ENCODE measurements around the gene RTEL1. TPM values are rescaled to one million over a fixed set of nuclear protein-coding genes. Genes with fewer than 3 reads are reported as not detected.

Gene RTEL1
- total and polyA plus RNA-seq, 9 of the 15 experiments (the other 6 are each of a cell fraction or from before 2014, with no cell fraction given) = 0.36 to 61.0 (median 17.9) TPM

- TF ChIP-seq ZNF280A (IDR thresholded peaks at IDR 0.05; ENCODE audit: low read depth, partially characterized antibody) = no peak
- TF ChIP-seq ARID2 (IDR thresholded peaks at IDR 0.05) = peak; percentile 26; the same call in 1 of the 2 replicates
- no peak for TF ChIP-seq ZNF696 (CRISPR knock-in tag; conservative IDR thresholded peaks at IDR 0.05)
- TF ChIP-seq NR2C2 (CRISPR knock-in tag; IDR thresholded peaks at IDR 0.05) = peak; percentile 80
- no peak for TF ChIP-seq NR2C2 (tag; IDR thresholded peaks at IDR 0.05)
- peak; percentile 40; the same call in 1 of the 2 replicates for TF ChIP-seq ARID1B (IDR thresholded peaks at IDR 0.05)
- TF ChIP-seq ESRRA (IDR thresholded peaks at IDR 0.05; ENCODE audit: borderline replicate concordance, low read depth) = peak; percentile 13; the same call in 1 of the 2 replicates
- peak; percentile 30 to 62; a peak in 2 of 4 replicates for TF ChIP-seq MNT (conservative IDR thresholded peaks at IDR 0.05)
- TF ChIP-seq SOX6 (IDR thresholded peaks at IDR 0.05) = peak; percentile 22; the same call in 1 of the 2 replicates
- TF ChIP-seq NFIC (IDR thresholded peaks at IDR 0.05) = peak; percentile 31; the same call in 1 of the 2 replicates
- TF ChIP-seq, protein P1, sequence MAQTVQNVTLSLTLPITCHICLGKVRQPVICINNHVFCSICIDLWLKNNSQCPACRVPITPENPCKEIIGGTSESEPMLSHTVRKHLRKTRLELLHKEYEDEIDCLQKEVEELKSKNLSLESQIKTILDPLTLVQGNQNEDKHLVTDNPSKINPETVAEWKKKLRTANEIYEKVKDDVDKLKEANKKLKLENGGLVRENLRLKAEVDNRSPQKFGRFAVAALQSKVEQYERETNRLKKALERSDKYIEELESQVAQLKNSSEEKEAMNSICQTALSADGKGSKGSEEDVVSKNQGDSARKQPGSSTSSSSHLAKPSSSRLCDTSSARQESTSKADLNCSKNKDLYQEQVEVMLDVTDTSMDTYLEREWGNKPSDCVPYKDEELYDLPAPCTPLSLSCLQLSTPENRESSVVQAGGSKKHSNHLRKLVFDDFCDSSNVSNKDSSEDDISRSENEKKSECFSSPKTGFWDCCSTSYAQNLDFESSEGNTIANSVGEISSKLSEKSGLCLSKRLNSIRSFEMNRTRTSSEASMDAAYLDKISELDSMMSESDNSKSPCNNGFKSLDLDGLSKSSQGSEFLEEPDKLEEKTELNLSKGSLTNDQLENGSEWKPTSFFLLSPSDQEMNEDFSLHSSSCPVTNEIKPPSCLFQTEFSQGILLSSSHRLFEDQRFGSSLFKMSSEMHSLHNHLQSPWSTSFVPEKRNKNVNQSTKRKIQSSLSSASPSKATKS (CRISPR knock-in tag; IDR thresholded peaks at IDR 0.05) = no peak
- peak; percentile 75 for TF ChIP-seq CC2D1A (IDR thresholded peaks at IDR 0.05)
- TF ChIP-seq, protein P2, sequence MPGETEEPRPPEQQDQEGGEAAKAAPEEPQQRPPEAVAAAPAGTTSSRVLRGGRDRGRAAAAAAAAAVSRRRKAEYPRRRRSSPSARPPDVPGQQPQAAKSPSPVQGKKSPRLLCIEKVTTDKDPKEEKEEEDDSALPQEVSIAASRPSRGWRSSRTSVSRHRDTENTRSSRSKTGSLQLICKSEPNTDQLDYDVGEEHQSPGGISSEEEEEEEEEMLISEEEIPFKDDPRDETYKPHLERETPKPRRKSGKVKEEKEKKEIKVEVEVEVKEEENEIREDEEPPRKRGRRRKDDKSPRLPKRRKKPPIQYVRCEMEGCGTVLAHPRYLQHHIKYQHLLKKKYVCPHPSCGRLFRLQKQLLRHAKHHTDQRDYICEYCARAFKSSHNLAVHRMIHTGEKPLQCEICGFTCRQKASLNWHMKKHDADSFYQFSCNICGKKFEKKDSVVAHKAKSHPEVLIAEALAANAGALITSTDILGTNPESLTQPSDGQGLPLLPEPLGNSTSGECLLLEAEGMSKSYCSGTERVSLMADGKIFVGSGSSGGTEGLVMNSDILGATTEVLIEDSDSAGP (CRISPR knock-in tag; IDR thresholded peaks at IDR 0.05) = no peak
- no peak for TF ChIP-seq DNMT1 (IDR thresholded peaks at IDR 0.05)
These were observed 48.9 kb downstream of the RTEL1 start (continued) for GRCh38 chr20:63706852-63707557.
